Activated T-cell treated with anti-CD3 and anti-CD28 coated beads for 1 hour (primary cell): Measurements from ENCODE around the gene SGTA.

Experiments used
- DNase-seq: peaks from one replicate; pipeline ENCODE4 v3.0.0-alpha.2; 2020; ENCODE audit warnings: low read depth

Gene SGTA

DNA sequence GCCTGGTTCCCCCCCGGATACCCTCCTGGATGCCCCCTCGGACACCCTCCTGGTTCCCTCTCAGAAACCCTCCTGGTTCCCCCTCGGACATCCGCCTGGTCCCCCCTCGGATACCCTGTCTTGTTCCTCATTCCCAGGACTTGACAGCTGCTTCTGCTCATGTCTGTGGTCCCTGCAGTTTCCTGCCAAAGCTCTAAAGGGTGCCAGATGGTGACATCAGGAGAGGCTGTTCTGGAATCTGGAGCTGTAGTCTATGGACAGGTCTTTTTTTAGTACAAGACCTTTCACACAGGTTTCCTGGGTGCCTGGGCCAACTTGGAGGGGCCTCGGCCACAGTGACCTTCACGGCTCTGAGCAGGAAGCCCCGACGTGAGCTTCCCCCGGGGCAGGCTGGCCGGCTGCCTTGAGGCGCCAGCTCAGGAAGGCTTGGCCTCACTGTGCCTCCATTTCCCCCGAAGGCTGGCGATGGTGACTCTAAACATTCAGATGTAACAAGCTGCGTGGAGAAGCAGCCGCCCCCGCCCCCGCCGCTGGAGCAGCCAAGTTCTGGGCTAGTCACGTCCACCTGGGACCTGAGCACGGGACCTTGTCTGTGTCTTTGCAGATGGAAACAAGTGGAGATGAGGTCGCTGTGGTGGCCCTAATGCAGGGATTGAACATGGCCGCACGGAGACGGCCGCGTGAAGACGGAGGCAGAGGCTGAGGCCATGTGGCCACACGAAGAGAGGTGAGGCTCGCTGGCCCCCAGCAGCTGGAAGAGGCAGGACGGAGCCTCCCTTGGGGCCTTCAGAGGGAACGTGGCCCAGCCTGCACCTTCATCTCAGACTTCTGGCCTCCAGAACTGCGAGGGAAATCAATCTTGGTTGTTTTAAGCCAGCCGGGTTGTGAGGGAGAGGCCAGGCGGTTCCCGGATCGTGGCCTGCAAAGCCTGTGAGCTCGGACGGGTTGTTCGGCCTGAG, 12.7 kb downstream of the SGTA start:
- no peak for DNase-seq

DNA sequence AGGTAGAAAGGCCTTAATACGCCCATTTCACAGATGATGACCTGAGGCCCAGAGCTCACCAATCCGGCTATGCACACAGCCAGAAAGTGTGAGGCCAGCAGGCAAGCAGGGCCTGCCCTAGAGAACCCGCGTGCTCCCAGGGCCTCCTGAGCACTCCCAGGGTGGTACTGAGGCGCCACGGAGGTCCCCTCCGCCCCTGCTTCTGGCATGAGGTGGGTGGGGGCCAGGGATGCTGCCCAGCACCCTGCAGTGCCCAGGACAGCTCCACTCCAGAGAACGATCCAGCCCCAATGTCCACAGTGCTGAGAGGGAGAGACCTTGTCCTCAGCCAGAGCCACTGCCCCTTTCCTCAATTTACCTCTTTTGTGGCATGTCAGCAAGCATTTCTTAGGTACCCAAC, 13.9 kb downstream of the SGTA start:
- DNase-seq, result no peak

DNA sequence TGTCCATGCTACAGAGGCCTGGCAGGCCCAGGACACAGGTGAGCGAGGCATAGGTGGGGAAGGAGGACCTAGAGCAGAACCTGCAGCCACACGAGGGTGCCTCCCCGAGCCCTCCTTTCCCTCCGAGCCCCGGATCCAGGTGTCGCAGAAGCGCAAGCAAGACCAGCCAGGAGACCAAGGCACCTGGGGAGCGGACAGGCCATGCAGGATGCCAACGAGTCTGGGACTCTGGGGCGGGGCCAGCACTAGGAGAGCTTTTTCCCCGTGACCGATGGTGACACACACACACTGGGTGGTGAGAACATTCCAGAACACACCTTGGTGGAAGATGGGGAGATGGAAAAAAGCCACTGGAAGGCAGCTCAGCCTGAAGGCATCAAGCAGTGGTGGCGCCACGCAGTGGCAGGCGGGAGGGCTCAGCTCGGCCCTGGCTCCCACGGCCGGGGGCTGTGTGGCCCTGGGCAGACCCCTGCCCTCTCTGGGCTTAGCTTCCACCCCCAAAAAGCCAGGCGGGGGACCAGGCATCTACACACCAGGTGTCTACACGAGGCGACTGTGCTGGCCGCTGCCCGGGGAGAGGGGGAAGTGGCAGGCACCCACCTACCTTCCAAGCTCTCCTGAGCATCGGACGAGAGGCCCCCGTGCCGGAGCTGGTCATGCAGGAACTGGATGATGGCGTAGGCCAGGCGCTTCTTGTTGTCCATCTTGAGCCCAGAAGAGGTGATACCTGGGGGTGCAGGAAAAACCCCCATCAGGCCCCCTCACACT, 14.5 kb downstream of the SGTA start:
- DNase-seq, result no peak

DNA sequence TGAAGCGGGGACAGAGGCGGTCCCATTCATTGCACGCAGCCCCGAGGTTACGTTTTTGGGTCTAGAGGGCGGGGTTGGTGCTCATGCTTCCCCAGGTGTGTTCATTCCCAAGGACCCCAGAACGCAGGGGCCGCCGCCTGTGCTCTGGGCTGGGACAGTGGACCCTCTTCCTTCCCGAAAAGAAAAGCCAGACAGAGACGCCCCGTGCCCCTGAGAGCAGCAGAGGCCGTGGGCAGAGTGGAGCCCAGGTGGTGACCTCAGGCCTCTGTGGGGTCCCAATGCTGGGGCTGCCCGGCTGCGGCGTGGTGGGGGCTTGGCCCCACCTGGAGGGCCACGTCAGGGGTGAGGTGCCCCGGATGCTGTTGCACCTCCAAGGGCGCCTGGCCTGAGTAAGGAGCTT, 15.4 kb downstream of the SGTA start:
- DNase-seq, result no peak

GRCh38 chr19:2766594-2767372, 16.3 kb downstream of the SGTA start:
- no peak for DNase-seq

DNA sequence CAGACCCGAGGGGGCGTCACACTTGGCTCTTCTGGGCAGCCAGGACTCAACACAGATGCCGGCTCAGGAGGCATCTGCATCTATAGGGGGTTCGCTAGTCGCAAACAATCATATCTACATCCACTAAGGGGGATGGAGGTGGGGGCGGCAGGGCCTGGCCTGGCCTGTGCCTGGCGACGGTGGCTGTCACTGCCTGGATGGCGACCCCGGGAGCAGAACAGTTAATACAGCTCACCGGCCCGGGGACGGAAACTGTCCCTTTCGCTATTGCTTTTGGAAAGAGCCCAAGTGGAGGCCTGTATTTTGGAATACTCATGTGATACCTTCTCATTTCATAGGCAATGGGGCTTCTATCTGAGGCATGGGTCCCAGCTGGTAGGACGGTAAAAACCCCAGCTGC, 17.7 kb downstream of the SGTA start:
- no peak for DNase-seq

GRCh38 chr19:2764945-2765344, 18.1 kb downstream of the SGTA start:
- no peak for DNase-seq

GRCh38 chr19:2763687-2764086, 19.4 kb downstream of the SGTA start:
- DNase-seq, result no peak

GRCh38 chr19:2762783-2763496, 20.1 kb downstream of the SGTA start:
- DNase-seq, result no peak

GRCh38 chr19:2761876-2762782, 20.9 kb downstream of the SGTA start:
- no peak for DNase-seq

DNA sequence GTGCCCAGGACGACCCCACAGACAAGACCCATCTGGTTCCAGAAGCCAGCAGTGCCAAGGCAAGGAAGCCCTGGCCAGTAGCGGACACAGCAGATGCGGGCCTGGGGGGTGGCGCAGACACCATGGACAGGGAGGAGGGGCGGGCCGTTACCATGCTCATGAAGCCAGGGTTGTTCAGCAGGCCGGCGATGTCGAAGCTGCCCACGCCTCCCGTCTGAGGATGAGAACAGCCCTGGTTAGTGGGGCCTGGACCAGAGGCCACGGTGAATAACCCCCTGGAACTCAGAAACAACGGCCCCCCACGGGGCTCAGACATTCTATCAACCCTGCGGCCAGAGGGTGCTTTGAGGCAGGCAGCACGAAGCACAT, 21.8 kb downstream of the SGTA start:
- DNase-seq, result no peak

GRCh38 chr19:2759965-2760364, 23.1 kb downstream of the SGTA start:
- no peak for DNase-seq

DNA sequence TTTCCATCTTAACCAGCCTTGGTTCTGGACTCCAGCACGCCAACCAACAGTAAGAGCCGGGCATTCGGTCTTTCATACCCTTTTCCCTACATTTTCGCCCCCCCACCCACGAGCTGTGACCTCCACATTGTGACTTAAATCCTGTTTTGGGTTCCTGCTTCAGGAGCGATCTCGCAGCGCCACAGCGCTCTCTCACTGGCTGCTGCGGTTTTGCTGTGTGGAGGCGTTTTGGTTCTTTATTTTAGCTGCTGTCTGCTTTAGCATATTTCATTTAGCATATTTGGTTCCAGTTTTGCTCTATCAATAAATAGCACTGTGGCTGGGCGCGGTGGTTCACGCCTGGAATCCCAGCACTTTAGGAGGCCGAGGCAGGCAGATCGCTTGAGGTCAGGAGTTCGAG, 23.7 kb downstream of the SGTA start:
- no peak for DNase-seq

- DNase-seq, result no peak
Measured at GRCh38 chr19:2758601-2759313, 24.3 kb downstream of the SGTA start.

DNA sequence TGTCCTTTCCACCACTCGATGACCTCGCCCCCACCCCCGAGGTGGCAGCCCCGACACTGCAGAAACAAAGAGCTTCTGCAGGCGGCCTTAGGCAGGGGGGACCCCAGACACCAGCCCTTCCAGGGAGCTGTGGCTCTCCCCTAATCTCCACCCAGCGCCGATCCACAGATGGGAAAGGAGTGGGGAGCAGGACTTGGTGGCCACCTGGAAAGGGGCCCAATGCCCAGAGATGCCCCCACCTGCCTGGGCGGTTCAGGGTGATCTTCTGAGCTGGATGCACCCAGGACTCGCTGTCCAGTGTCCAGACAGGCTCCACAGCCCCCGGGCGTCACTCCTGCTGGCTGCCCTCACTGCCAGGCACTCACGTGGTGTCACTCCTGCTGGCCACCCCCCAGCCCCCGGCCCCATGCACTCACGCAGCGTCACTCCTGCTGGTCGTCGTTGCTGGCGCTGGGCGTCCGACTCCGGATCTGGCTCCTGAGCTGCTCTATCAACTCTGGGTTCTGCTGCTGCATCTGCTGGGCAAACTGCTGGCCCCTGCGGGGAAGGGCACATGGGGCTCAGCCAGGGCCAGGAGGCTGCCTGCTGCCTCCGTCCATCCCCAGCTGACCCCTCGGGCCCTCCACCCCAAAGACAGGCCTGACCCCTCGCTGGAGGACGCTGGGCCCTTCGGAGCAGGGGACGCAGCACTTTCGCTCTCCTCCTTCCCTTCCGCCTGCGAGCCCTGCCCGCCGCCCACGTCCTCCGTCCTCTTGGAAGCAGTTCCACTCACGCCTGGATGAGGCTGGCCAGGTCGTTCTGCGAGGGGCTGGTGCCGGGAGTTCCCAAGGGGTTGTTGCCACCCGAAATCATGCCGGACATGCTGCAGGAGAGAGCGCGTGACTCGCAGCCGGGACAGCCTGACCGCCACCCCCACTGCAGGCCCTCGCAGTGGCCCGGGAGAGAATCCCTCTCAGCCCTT, 25.9 kb downstream of the SGTA start:
- no peak for DNase-seq

DNA sequence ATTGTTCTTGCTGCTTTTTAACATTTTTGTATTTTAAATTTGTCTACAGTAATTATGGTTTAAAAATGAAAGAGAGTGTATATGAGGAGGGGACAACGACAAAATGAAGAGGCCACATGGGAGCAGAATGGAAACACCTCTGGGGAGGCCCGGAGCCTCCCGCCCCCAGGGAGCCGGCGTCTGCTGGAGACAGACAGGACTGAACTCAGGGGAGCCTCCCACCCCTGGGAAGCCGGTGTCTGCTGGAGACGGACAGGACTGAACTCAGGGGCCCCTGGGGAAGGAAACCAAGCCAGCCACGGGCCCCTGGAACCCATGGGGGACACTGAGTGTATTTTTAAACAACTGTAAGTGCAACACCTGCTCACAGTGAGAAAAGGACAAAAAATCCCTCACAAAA, 26.6 kb downstream of the SGTA start:
- DNase-seq, result no peak

- DNase-seq, result no peak
Measured at GRCh38 chr19:2755811-2756210, 27.3 kb downstream of the SGTA start.

GRCh38 chr19:2755448-2755705, 27.7 kb downstream of the SGTA start:
- no peak for DNase-seq
